A673 (cell line): Measurements from ENCODE around the gene IRX3. TPM values are rescaled to one million over a fixed set of nuclear protein-coding genes. Genes with fewer than 3 reads are reported as not detected.

Experiments
- BruUV-seq: library from RNA; stranded (reverse); fragments of 400-500 nt; replicated peaks from 2 replicates; lab custom pipeline; 2021; lab: Mats Ljungman, UMichigan
- CTCF ChIA-PET: fragments of 300-600 bp; sonication (Branson Sonifier 250); formaldehyde crosslinking; loops from one replicate; lab custom pipeline; 2022; ENCODE audit warnings: antibody characterized with exemption; lab: Charles Lee
- POLR2A ChIA-PET: fragments of 300-600 bp; sonication (Branson Sonifier 250); formaldehyde crosslinking; loops from one replicate; lab custom pipeline; 2022; ENCODE audit warnings: antibody characterized with exemption; ENCODE audit not compliant: low non-redundant PET; lab: Charles Lee
- DNase-seq: peaks from one replicate; pipeline ENCODE4 v3.0.0-alpha.2; 2015; ENCODE audit warnings: low spot score
- H3K27ac ChIP-seq: fragments of 200-600 bp; sonication (generic); 2 replicates; pipeline ENCODE4 v1.5.1; 2016; ENCODE audit warnings: mixed run types, low read depth, mild to moderate bottlenecking, mixed read lengths, antibody characterized with exemption, low read length; ENCODE audit not compliant: poor library complexity, severe bottlenecking
- H3K27me3 ChIP-seq: fragments of 200-600 bp; sonication (generic); replicated peaks from 2 replicates; pipeline ENCODE4 v1.6.1; 2017; ENCODE audit warnings: mixed run types, low read depth, mild to moderate bottlenecking, mixed read lengths, antibody characterized with exemption, low read length; ENCODE audit not compliant: insufficient read depth, poor library complexity
- H3K36me3 ChIP-seq: fragments of 200-600 bp; sonication (generic); 2 replicates; pipeline ENCODE4 v1.6.1; 2016; ENCODE audit warnings: mixed run types, mild to moderate bottlenecking, mixed read lengths, antibody characterized with exemption, low read length; ENCODE audit not compliant: insufficient read depth, poor library complexity, severe bottlenecking
- H3K4me1 ChIP-seq: fragments of 200-600 bp; sonication (generic); 2 replicates; pipeline ENCODE4 v1.6.1; 2017; ENCODE audit warnings: mixed run types, mild to moderate bottlenecking, mixed read lengths, antibody characterized with exemption, low read length; ENCODE audit not compliant: insufficient read depth, poor library complexity, severe bottlenecking
- H3K4me3 ChIP-seq: fragments of 200-600 bp; sonication (generic); 2 replicates; pipeline ENCODE4 v1.5.1; 2016; ENCODE audit warnings: low read depth, mixed run types, mild to moderate bottlenecking, mixed read lengths, low read length; ENCODE audit not compliant: poor library complexity, severe bottlenecking
- H3K9me3 ChIP-seq: fragments of 200-600 bp; sonication (generic); 2 replicates; pipeline ENCODE4 v1.6.1; 2016; ENCODE audit warnings: mixed run types, low read depth, mild to moderate bottlenecking, mixed read lengths, antibody characterized with exemption, low read length; ENCODE audit not compliant: poor library complexity, severe bottlenecking
- EZH2 ChIP-seq: fragments of 200-600 bp; sonication (generic); IDR thresholded peaks from 2 replicates; pipeline ENCODE4 v1.6.1; 2017; ENCODE audit warnings: borderline replicate concordance, low read depth, mild to moderate bottlenecking, mixed read lengths, antibody characterized with exemption, low read length; ENCODE audit not compliant: poor library complexity, severe bottlenecking
- intact Hi-C: fragments of 100-400 bp; cut with micrococcal nuclease; formaldehyde crosslinking; loops from one replicate; pipeline ENCODE4 v1.10.0; 2022; ENCODE audit not compliant: unreplicated experiment
- total RNA-seq: library from RNA; stranded (reverse); gene quantifications from 2 replicates; pipeline ENCODE4 v1.2.3, GENCODE V29; 2021
- TF ChIP-seq, protein P1 (sequence below): fragments of 300-800, 200-600 bp; sonication (generic); conservative IDR thresholded peaks from 2 replicates; pipeline ENCODE4 v1.5.1; 2017; ENCODE audit warnings: low read depth, mild to moderate bottlenecking, antibody characterized with exemption, low read length, moderate library complexity, mixed read lengths

Gene IRX3
- total RNA-seq, 1 experiment from 2014 or later = 22.9 TPM

DNA sequence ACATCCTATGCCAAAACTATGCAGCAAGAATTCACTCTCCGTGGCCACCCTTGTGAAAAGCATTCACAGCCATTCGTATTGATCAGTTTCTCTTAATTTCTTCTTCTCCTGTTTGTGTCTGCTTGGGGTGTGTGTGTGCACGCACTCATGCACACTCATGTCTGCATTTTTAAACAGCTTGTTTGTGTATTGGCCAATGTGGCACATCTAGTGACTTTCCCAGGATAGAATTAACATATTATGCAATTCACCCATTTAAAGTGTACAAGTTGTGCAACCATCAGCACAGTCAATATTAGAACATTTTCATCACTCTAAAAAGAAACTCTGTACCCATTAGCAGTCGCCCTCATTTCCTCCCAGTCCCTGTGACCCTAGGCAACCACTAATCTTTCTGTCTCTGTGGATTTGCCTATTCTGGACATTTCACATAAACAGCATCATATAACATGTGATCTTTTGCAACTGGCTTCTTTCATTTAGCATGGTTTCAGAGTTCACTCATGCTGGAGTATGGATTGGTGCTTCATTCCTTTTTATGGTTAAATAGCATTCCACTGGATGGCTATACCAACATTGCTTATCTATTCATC, 20.1 kb downstream of the IRX3 start:
- Histone ChIP-seq H3K27ac (no peak overlapping the region), H3K9me3 (no peaks in the 10 kb centered on the region), H3K4me3 (no peak overlapping the region), H3K4me1 (no peaks in the 10 kb centered on the region), H3K36me3 (no peaks in the 10 kb centered on the region), H3K27me3 (no peaks in the 10 kb centered on the region)
- TF ChIP-seq, protein P1, sequence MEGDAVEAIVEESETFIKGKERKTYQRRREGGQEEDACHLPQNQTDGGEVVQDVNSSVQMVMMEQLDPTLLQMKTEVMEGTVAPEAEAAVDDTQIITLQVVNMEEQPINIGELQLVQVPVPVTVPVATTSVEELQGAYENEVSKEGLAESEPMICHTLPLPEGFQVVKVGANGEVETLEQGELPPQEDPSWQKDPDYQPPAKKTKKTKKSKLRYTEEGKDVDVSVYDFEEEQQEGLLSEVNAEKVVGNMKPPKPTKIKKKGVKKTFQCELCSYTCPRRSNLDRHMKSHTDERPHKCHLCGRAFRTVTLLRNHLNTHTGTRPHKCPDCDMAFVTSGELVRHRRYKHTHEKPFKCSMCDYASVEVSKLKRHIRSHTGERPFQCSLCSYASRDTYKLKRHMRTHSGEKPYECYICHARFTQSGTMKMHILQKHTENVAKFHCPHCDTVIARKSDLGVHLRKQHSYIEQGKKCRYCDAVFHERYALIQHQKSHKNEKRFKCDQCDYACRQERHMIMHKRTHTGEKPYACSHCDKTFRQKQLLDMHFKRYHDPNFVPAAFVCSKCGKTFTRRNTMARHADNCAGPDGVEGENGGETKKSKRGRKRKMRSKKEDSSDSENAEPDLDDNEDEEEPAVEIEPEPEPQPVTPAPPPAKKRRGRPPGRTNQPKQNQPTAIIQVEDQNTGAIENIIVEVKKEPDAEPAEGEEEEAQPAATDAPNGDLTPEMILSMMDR = no peak
- TF ChIP-seq EZH2 = no peak
- DNase-seq = no peak
- intact Hi-C loops = no loop called here
- ChIA-PET POLR2A (no interaction called here), CTCF (no interaction called here)
- no TSS peak for BruUV-seq

DNA sequence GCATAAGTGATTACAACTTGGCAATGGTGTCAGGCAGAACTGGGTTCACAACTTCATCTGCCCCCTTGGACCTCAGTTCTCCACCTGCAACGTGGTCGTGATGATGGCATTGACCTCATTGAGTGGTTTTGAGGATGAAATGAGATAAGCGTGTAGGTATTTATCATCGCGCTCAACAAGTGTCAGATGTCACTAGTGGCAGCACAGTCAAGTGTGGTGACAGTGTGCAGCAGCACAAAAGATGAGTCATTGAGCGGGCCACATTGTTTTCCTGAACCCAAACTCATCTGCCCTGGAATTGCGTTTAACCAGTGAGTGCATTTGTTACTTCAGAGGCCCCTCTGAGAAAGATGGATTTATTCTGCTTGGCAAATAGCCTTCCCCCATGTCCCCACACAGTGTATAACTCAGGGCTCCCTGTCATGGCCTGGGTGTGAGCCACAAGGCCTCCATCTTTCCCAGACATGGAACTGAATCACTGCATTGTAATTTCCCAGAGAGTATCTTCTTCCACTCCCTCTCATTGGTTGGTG, 20.9 kb downstream of the IRX3 start:
- BruUV-seq = no TSS peak
- Histone ChIP-seq H3K4me3 (no peak overlapping the region), H3K9me3 (no peaks in the 10 kb centered on the region), H3K4me1 (no peaks in the 10 kb centered on the region), H3K27ac (no peak overlapping the region), H3K27me3 (no peaks in the 10 kb centered on the region), H3K36me3 (no peaks in the 10 kb centered on the region)
- POLR2A ChIA-PET = no interaction called here
- intact Hi-C loops = no loop called here
- CTCF ChIA-PET = no interaction called here
- no peak for DNase-seq
- TF ChIP-seq EZH2 = no peak
- TF ChIP-seq, protein P1 = no peak

DNA sequence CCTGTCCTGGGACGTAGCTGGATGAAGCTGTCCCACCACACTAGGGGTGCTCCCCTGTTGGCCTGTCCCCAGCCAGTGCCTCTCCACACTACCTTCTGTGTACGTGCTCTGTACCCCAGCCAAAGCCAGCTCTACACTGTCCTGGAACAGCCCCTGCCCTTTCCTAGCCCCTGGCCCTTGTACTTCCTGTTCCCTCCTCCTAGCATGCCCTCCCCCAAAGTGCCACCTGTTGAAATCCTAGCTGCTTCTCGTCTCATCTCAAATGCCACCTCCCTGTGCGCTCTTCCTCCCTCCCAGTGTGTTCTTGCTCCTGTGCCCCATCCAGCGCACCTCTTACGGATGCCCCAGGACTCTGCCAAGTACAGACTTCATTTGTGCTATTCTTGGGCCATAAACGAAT, 33.5 kb downstream of the IRX3 start:
- Histone ChIP-seq H3K27ac (no peak overlapping the region), H3K27me3 (no peaks in the 10 kb centered on the region), H3K36me3 (no peaks in the 10 kb centered on the region), H3K9me3 (no peaks in the 10 kb centered on the region), H3K4me3 (no peak overlapping the region), H3K4me1 (no peaks in the 10 kb centered on the region)
- ChIA-PET POLR2A (no interaction called here), CTCF (no interaction called here)
- BruUV-seq = no TSS peak
- intact Hi-C loops = no loop called here
- DNase-seq = no peak
- TF ChIP-seq EZH2 = no peak
- TF ChIP-seq, protein P1 = no peak
